GM10248 (cell line): ENCODE results near the gene GATA2.

Experiments
- CTCF ChIA-PET: fragments of 300-600 bp; sonication (Branson Sonifier 250); formaldehyde crosslinking; extraction: SDS; loops from one replicate; lab custom pipeline; 2021; ENCODE audit warnings: antibody characterized with exemption; lab: Yijun Ruan, JAX
- POLR2A ChIA-PET: fragments of 350-650 bp; sonication (Branson Sonifier 250); formaldehyde crosslinking; extraction: SDS; loops from one replicate; lab custom pipeline; 2020; ENCODE audit warnings: antibody characterized with exemption; lab: Yijun Ruan, JAX
- DNase-seq: peaks from one replicate; pipeline ENCODE4 v3.0.0; 2012; ENCODE audit errors: extremely low spot score
- TF ChIP-seq, protein P1 (sequence below): IDR thresholded peaks from 2 replicates; pipeline ENCODE4 v1.5.1; 2012; ENCODE audit warnings: mild to moderate bottlenecking, low read depth; ENCODE audit errors: extremely low read depth, missing control alignments, control extremely low read depth

Gene GATA2

GRCh38 chr3:128524374-128525299 lies 31.6 kb upstream of the GATA2 start:
- DNase-seq: no peak
- TF ChIP-seq, protein P1, sequence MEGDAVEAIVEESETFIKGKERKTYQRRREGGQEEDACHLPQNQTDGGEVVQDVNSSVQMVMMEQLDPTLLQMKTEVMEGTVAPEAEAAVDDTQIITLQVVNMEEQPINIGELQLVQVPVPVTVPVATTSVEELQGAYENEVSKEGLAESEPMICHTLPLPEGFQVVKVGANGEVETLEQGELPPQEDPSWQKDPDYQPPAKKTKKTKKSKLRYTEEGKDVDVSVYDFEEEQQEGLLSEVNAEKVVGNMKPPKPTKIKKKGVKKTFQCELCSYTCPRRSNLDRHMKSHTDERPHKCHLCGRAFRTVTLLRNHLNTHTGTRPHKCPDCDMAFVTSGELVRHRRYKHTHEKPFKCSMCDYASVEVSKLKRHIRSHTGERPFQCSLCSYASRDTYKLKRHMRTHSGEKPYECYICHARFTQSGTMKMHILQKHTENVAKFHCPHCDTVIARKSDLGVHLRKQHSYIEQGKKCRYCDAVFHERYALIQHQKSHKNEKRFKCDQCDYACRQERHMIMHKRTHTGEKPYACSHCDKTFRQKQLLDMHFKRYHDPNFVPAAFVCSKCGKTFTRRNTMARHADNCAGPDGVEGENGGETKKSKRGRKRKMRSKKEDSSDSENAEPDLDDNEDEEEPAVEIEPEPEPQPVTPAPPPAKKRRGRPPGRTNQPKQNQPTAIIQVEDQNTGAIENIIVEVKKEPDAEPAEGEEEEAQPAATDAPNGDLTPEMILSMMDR: no peak
- ChIA-PET POLR2A (no interaction called here), CTCF (no interaction called here)

GRCh38 chr3:128523591-128523990 lies 30.6 kb upstream of the GATA2 start:
- TF ChIP-seq, protein P1: no peak
- POLR2A ChIA-PET: no interaction called here

GRCh38 chr3:128521715-128522114 lies 28.7 kb upstream of the GATA2 start:
- POLR2A ChIA-PET: no interaction called here
- no peak for DNase-seq
- TF ChIP-seq, protein P1: no peak
- CTCF ChIA-PET: no interaction called here

More at GRCh38 chr3:128523591-128523990, 30.6 kb upstream of the GATA2 start:
- DNase-seq: no peak
- CTCF ChIA-PET: no interaction called here

DNA sequence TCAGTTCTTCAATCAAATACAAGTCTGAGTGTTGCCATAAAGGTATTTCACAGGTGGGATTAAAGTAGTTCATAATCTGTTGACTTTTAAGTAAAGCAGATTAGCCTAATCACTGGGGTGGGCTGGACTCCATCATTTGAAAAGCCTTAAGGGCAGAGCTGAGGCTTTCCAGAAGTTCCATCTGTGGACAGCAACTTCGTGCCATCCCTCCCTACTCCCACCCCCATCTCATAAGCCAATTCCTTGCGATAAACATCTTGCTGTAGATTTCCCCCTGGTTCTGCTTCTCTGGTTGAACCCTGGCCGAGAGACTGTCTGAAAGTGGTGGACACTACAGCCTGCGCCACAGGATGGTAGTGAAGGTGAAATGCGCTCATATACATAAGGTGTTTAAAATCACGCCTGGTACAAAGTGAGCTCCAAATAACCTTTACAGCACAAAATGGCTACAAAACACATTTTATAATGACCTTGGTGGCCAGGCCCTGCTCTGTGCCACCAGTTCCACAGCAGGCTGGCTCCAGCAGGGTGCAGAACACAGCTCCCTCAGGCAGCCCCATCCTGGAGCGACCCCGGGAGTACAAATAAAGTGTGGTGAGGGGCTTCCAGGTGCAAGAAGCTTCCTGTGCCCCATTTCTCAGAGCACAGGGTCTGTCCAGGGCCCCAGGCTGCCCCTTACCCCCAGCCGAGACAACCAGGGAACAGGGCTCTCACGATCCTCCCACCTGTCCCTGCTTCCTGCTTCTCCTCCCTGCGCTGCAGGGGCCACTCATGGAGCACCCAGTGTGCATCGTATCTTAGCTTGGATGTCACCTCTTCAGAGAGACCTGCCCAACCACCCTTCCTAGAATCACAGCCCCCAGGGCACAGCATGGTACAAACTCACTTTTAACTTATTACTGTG lies 25.8 kb upstream of the GATA2 start:
- TF ChIP-seq, protein P1: no peak
- ChIA-PET CTCF (no interaction called here), POLR2A (no interaction called here)
- DNase-seq: no peak

GRCh38 chr3:128517648-128518047 lies 24.6 kb upstream of the GATA2 start:
- ChIA-PET CTCF (no interaction called here), POLR2A (no interaction called here)
- DNase-seq: no peak
- TF ChIP-seq, protein P1: no peak

DNA sequence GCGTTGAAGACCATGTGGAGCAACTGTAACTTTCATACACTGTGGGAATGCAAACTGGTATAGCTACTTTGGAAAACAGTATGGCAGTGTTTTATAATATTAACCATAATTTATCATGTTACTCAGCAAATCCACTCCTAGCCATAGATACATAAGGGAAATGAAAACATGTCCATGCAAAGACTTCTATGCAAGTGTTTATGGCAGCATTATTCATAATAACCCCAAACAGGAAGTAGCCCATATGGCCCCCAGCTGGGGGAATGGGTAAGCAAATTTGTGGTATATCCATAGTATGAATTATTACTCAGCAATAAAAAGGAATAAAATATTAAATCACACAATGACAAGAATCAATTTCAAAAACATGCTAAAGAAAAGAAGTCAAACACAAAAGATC lies 23.0 kb upstream of the GATA2 start:
- no peak for DNase-seq
- TF ChIP-seq, protein P1: no peak
- POLR2A ChIA-PET: no interaction called here
- CTCF ChIA-PET: no interaction called here
